NB4 (cell line): ENCODE results near the gene GRAMD2A.

ENCODE experiments used
- DNase-seq: peaks from one replicate; pipeline ENCODE4 v3.0.0; 2010; ENCODE audit warnings: low read depth
- H3K4me3 ChIP-seq: one replicate; pipeline ENCODE4 v1.5.1; 2011; ENCODE audit warnings: mild to moderate bottlenecking, low read depth, low read length, moderate library complexity
- MYC ChIP-seq: IDR thresholded peaks from 2 replicates; pipeline ENCODE4 v1.6.1; 2011; ENCODE audit warnings: low read depth, low read length
- POLR2A ChIP-seq: IDR thresholded peaks from 2 replicates; pipeline ENCODE4 v1.6.1; 2011; ENCODE audit warnings: mild to moderate bottlenecking; ENCODE audit not compliant: insufficient read length; ENCODE audit errors: extremely low read depth
- TF ChIP-seq, protein P1 (sequence below): IDR thresholded peaks from one replicate; pipeline ENCODE4 v1.5.1; 2012; ENCODE audit warnings: low read depth, low read length
- TF ChIP-seq, protein P2 (sequence below): IDR thresholded peaks from 2 replicates; pipeline ENCODE4 v1.6.1; 2011; ENCODE audit warnings: low read depth, low read length

GRAMD2A gene

DNA sequence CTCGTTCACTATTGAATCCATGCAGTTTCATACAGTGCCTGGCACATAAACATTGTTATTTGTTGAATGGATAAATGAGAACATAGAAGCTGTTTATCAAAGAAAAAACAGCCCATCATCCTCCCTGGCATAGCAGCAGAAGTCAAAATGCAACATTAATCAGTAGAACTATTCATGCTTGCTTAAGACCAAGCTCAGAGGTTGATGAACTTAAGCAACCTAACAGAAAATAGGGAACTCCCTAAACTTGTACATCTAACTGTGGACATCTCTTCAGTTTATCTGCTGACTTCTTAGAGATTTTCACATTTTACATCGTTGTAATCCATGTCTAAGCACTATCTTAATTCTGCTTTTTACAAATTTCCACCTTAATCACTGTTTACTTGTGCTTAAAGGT is 50.2 kb downstream of the GRAMD2A start:
- TF ChIP-seq, protein P1, sequence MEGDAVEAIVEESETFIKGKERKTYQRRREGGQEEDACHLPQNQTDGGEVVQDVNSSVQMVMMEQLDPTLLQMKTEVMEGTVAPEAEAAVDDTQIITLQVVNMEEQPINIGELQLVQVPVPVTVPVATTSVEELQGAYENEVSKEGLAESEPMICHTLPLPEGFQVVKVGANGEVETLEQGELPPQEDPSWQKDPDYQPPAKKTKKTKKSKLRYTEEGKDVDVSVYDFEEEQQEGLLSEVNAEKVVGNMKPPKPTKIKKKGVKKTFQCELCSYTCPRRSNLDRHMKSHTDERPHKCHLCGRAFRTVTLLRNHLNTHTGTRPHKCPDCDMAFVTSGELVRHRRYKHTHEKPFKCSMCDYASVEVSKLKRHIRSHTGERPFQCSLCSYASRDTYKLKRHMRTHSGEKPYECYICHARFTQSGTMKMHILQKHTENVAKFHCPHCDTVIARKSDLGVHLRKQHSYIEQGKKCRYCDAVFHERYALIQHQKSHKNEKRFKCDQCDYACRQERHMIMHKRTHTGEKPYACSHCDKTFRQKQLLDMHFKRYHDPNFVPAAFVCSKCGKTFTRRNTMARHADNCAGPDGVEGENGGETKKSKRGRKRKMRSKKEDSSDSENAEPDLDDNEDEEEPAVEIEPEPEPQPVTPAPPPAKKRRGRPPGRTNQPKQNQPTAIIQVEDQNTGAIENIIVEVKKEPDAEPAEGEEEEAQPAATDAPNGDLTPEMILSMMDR, result no peak
- TF ChIP-seq, protein P2, sequence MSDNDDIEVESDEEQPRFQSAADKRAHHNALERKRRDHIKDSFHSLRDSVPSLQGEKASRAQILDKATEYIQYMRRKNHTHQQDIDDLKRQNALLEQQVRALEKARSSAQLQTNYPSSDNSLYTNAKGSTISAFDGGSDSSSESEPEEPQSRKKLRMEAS, result no peak
- TF ChIP-seq MYC (no peak), POLR2A (no peak)

DNA sequence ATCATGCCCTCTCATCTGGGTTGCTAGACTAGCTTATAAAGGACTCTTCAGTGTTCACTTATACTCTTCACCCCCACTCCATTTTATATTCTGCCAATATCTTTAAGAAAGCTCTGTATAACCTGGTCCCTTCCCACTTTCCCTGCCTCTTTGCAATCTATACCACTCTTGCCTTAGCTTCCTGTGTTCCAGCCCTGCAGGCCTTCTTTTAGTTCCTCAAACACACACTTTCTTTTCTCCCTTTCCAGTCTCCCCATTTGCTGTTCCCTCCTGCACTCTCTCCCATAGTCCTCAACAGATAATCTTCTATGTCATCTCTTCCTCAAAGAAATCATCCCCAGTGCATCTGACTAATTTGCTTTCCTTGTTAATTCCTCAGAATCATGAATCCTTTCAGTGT is 50.7 kb downstream of the GRAMD2A start:
- TF ChIP-seq MYC (no peak), POLR2A (no peak)
- TF ChIP-seq, protein P2, result no peak
- TF ChIP-seq, protein P1, result no peak
- H3K4me3 ChIP-seq, result no peak overlapping the region
- DNase-seq, result no peak

More for the DNA sequence above, 50.2 kb downstream of the GRAMD2A start:
- H3K4me3 ChIP-seq, result no peak overlapping the region
- DNase-seq, result no peak

DNA sequence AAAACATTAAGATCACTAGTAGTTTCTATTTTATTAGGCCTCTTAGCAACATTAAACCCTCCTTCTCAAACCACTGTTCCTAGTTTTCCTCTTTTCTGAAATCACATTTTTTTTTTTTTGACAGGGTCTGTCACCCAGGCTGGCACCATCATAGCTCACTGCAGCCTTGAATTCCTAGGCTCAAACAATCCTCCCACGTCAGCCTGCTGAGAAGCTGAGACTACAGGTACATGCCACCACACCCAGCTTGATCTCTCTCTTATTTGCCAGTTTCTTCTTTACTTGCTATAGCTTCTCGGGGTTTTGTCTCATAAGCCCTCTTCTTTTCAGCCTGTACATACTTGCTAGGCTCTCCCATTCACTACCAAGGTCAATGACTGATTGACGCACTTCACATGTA is 51.4 kb downstream of the GRAMD2A start:
- DNase-seq, result no peak
- no peak for TF ChIP-seq MYC
- TF ChIP-seq, protein P1, result no peak
- TF ChIP-seq POLR2A, result no peak
- TF ChIP-seq, protein P2, result no peak

DNA sequence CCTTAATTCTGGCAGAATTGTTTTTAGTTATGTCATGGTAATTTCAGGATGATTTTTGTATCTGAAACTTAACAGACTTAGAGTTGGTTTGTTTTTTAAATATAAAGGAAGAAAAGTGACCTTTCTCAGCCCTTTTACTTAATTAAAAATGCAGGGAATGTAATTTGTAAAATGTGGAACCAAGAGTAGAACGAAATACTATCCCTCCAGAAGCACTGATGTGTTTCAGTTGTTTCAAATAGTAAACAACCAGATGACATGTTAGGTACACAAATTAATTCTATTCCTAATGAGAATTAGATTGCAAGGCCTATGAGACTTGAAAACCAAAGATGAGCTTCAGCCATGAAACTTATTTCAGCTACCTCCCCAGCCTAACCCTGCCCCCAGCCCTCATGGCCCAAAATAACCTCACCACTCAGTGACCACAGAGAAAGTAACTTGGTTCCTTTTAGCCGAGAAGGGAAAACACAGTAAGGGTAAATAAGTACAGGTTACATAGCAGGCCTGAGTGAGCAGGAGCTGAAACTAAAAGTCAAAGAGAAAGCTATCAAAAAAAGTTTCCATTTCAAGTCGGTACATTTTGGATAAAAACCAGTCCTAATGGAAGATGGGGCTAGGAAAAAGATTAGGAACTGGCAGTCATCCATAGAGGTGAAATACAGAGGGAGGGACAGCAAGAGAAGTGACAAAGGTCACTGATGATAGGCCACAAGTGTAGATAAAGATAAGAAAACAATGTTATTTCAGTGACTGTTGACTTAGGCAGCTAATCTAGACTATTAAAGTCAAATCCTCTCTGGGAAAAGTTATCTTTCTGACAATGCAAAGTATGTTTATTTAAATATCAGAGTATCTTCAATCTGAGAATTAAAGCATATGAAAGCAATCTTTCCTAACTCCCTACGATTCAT is 56.2 kb downstream of the GRAMD2A start:
- DNase-seq, result peak; percentile 14
- TF ChIP-seq, protein P2, result no peak

More for the DNA sequence above, 51.4 kb downstream of the GRAMD2A start:
- H3K4me3 ChIP-seq, result no peak overlapping the region

DNA sequence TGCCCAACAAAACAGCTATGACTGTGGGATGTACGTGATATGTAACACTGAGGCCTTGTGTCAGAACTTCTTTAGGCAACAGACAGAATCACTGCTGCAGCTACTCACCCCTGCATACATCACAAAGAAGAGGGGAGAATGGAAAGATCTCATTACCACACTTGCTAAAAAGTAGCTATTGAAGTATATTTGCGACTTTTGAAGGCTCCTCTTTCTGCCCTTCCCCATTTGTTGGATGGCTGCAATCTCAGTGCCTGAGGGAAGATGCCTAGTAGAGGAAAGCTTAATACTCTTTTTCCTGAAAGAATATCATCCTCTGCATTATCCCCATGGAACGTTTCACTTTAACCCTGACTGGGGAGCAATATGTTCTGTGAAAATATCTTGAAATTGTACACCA is 57.5 kb downstream of the GRAMD2A start:
- no peak overlapping the region for H3K4me3 ChIP-seq
- DNase-seq, result no peak
- TF ChIP-seq POLR2A, result no peak
- TF ChIP-seq, protein P2, result no peak
- TF ChIP-seq, protein P1, result no peak
- TF ChIP-seq MYC, result no peak

More for the DNA sequence above, 56.2 kb downstream of the GRAMD2A start:
- no peak overlapping the region for H3K4me3 ChIP-seq

DNA sequence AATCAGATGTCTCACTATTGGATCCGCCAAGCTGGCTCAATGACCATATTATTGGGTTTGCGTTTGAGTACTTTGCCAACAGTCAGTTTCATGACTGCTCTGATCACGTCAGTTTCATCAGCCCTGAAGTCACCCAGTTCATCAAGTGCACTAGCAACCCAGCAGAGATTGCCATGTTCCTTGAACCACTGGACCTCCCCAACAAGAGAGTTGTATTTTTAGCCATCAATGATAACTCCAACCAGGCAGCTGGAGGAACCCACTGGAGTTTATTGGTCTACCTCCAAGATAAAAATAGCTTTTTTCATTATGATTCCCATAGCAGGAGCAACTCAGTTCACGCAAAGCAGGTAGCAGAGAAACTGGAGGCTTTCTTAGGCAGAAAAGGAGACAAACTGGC is 57.9 kb downstream of the GRAMD2A start:
- TF ChIP-seq MYC, result no peak
- TF ChIP-seq, protein P1, result no peak

More for the DNA sequence above, 57.9 kb downstream of the GRAMD2A start:
- no peak for DNase-seq
- H3K4me3 ChIP-seq, result no peak overlapping the region
